Prostate gland (tissue), 2 donors: ENCODE results near the gene PLA2G4A.

Experiments
- CTCF ChIP-seq, 4 experiments: fragments of 200-600 bp in 2 of 4; fragments of 450-650 bp in 2 of 4; sonication (generic) in 2 of 4; IDR thresholded peaks; 1 replicate in 3 of 4; 2 replicates in 1 of 4; pipeline ENCODE4 v1.5.1; 2016 to 2019; ENCODE audit warnings: antibody characterized with exemption in 4 of 4, mild to moderate bottlenecking in 2 of 4, moderate library complexity in 2 of 4
- POLR2AphosphoS5 ChIP-seq: sonication (generic); formaldehyde crosslinking; IDR thresholded peaks from one replicate; pipeline ENCODE4 v1.6.1; 2017; ENCODE audit warnings: antibody characterized with exemption

DNA sequence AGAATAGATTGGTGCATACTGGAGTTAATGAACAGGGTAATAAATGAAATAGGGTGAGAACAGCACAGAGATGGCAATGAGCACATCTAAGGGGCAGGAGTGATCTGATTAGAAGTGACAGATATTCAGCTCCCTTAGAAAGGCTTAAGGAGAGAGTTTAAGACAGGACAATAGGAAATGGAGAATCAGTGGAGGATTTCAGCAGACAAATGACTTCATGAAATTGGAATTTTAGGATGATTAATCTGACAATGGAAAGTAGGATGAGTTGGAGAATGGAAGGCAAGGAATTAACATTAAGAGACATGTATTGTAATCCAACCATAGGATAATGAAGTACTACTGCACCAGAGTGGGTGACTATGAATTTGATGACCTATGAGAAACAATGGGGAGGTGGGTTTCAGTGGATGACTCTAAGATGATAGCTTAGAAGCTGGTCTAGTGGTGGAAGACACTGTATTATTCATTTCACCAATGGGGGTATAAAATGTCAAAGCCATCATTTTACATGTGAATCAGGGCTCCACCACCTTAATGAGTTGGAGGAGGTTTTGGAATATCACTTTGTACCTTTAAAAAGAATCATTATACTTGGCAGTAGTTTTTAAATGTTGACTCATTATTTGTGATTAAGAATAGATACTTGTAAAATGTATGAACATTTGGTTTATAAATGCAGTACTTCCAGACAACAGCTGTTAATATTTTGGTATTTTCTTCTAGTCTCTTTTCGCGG, 139.1 kb downstream of the PLA2G4A start:
- no peak for TF ChIP-seq POLR2AphosphoS5
- TF ChIP-seq CTCF (IDR thresholded peaks at IDR 0.05), result no peak
